HG03575 (cell line): Measurements from ENCODE around the gene GRAMD1B.
"Not testable (repeated sequence)": the region's sequence is repeated elsewhere in the genome, so short reads cannot be mapped to it uniquely, and the experiment has no call there.

ENCODE experiments used
- ATAC-seq: cut with Tn5 transposase; IDR thresholded peaks from one replicate; pipeline ENCODE4 v1.9.1; 2021; ENCODE audit not compliant: unreplicated experiment, insufficient number of reproducible peaks, low FRiP score; ENCODE audit errors: extremely low read depth

Gene GRAMD1B

DNA sequence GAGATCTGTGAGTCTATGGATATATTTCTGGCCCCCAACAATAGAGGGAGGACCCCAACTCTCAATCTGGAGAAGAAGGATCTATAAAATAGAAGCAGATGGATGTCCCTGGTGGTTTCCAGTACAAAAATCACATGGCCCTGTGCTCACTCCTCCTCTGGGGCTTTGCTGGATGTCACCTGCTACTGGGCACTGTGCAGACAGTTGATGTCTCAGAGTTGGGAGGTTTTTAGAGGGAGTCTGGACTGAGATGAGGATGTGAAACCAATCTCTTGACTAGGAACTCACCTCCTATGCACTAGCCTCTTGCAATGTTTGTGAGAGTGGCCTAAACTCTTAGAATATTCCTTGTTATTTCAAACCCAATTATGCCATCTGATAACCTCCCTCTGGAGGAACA is 117.1 kb downstream of the GRAMD1B start:
- peak; percentile 91 for ATAC-seq

DNA sequence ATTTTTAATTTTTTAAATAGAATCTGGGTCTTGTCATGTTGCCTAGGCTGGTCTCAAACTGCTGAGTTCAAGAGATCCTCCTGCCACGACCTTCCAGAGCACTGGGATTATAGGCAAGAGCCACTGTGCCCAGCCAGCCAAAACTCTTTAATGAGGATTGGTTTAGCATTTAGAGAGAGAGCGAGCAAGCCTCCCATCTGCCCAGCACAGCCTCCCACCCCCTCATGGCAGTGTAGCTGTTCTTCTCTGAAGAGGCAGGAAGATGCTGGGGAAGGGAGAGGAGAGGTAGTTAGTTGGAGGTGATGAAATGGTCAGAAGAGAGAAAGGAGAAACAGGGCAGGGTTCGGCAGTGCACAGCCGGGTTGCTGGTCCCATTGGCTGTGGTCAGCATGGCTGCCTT is 118.7 kb downstream of the GRAMD1B start:
- ATAC-seq: no peak

DNA sequence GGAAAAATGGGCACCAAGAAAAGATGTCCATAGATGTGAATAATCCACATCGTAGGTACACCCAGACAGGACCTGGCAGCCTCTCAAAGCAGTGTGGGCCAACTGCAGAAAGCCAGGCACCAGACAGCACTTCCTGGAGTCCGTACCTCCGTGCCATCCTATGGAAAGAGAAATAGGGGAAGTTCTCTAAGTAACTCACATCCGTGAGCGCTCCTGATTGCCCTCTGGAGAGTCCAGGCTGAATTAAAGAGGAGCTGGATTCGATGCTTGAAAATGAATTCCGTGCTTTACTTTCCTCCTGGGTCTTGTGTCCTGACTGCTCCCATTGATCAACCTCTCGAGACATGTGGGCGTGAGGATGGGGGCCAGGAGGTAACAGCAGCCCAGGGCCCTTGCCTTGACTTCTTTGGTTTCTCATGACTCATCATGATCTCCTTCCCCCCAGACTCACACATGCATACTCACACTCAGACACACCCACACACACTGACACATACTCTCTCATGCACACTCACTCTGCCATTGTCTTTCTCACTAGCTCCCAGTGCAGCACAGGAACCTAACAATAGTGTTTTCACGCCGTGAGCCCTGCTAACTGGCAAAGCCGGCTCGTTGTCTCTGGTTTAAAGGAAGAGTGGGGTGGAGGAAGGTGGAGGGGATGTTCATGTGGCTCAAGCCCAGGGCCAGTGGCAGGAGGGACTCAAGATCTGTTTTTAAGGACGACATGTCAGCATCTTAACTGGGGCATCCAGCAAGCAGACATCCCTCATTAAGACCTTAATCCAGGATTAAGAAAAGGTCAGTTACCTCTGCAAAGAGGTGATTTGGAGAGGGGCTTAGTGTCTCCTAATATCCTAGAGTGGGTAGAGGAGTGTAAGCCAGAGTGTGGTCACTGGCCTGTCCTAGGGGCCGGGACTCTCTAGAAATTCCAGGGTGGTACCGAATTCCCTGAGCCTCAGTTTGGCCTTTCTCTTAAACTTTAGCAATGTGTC is 120.2 kb downstream of the GRAMD1B start:
- no peak for ATAC-seq

DNA sequence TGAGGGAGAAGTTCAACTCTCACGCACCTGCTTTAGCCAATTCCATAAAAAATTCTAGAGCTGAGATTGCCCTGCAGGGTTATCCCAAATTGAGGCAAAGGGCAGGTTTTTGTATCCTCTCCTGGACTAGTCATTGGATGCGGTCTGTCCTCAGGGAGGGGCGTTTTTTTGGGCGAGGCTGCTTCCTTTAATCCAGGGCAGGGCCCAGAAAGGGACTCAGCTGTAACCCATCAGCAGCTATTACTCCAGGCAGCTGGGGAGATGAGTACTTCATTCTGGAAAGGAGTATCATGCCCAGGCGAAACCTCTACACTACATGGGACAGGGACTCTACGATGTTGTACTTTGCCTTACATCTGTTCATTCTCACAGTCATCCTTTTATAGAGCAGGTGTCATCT is 121.0 kb downstream of the GRAMD1B start:
- no peak for ATAC-seq

DNA sequence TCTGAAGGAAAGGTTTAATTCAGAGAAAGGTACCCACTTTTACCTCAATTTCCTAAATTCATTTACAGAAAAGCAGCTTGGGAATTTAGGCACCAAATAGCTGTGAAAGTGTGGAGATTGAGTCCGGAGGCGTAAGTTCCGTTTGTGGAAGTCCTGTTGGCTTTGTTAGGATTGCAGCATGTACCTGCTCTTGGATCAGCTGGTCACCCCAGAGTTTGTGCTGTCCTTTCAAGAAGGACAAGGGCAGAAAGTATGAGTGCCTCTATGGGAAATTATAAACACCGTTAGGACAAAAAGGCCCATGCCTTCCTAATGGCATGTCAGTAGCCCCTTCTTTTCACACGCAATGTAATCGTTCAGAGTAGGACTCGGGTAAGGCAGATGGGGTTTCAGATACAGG is 126.6 kb downstream of the GRAMD1B start:
- ATAC-seq: no peak

DNA sequence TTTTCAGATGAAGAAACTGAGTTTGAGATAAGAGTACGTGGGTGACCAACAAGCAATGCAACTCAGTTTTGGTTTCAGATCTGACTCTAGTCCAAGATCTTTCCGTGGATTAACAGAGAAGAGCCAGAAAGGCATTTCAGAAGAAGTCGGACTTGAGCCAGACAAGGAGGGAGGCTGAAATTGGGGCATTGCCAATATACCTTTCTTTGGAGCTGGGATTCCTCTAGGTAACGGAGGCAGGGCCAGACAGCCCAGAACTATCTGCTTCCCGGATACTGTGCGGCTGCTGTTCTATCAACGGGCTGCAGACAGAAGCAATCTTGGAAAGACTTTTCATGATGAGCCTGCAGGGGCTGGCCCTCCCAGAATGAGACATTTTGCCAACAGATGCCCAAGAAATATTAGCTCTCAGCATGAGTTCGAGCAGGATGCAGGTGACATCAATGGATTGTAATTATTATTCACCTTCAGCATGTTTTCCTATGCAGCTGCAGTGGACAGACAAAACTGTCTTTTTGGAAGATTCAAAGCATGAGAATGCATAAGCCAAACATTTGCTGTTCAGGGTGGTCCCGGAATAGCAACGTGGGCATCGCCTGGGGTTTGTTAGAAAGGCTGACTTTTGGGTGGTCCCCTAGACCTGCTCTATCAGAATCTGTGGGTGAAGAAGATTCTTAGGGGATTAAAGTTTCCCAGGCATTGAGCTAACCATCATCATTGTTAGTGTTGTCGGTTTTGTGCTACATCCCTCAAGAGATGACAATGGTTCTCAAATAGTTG is 128.7 kb downstream of the GRAMD1B start:
- no peak for ATAC-seq

DNA sequence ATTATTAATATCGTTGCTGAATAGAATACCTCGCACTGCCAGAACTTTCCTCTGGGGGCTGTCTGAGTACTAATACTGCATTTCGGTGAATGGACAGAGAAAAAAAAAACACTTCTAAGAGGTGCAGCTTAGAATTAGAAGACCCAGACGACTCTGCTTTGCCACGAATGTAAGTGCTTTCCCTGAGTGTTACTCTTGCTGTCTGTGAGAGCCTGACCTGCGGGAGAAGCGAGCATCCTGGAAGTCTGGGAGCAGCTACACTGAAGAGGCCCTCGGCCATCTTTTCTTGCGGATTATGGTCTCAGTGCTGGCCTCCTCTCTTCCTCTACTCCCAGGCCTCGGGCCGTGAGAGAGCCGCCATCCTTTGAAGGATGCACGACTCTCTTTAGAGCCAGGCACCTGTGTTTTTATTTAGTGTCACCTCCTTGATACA is 129.5 kb downstream of the GRAMD1B start:
- no peak for ATAC-seq

DNA sequence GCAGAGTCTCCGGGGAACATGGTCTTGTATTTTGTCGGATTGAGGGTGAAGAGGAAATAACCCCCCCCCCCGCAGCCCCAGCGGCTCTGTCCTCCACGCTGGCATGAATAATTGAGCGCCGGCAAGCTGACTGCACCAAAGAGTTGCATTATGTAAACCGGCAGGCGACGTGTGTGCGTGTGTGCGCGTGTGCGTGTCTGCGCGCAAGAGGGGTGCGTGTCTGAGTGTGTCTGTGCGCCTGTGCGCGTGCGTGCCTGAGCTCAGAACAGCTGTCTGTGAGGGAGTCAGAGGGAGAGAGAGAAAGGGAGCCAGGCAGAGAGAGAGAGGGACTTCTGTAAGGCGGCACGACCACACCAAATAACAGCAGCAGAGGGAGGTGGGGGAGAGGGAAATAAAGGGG is 129.9 kb downstream of the GRAMD1B start:
- no peak for ATAC-seq

DNA sequence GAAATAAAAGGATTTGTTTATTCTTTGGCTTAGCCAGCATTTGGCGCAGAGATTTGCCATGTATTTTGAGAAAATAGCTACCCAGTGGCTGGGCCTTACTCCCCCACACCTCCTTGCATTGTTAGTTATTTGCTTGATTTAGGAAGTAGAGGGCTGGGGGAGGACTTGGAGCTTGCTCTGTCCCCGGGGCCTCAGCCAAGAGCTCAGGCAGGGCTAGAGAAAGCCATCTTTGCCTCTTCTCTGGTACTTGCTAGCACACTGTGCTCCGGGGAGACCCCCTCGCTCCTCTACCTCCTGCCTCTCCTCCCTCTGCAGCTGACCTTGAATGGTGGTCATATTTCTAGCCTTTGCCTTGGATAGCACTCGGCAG is 131.3 kb downstream of the GRAMD1B start:
- ATAC-seq: no peak

DNA sequence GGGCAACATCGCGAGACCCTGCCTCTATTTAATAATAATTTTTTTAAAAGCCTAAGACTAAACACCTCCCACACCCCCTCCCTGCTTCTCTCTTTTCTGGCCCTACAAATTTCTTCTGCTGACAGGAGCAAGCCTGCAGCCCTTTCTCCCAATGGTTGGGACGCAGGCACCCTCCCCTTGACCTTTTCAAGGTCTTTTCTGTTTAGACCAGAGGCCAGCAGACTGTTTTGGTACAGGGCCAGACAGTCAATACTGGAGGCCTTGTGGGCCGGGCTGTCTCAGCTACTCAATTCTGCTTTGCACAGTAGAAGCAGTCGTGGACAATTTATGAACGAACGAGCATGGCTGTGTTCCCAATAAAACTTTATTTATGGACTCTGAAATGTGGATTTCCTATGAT is 132.1 kb downstream of the GRAMD1B start:
- no peak for ATAC-seq

DNA sequence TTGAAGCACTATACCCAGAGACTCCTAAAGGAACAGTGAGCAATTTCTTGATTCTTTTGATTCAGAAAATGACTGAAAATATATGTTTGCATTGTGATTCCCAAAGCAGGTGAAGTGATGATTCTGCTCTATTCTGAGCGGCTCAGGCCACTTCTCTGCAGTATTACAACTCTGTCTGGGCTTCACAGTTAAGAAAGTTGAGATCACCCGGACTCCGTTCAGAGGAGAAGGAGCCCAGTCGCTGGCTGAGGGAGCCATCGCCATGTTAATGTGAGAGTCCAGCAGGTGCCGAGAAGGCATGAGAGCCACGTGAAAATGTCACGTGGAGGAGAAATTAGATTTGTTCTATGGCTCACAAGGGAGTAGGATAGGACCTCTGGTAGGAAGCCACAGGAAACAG is 132.8 kb downstream of the GRAMD1B start:
- ATAC-seq: no peak

DNA sequence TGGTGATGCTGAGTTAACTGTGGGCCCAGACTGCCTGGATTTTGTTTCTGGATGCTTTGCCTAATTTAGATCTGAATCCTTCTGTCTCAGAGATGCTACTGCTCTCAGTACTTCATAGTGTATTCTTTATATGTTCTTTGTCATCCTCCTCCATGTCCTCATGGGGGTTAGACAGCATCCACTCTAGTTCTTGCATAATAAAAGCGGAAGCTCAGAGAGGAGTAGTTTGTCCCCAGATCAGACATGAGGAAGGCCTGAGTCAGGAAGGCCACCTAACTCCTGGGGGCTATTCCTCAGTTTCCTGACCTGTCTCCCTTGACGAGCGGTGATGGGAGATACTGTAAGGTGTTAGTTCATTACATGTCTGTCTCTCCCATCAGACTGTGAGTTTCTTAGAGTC is 134.2 kb downstream of the GRAMD1B start:
- no peak for ATAC-seq

DNA sequence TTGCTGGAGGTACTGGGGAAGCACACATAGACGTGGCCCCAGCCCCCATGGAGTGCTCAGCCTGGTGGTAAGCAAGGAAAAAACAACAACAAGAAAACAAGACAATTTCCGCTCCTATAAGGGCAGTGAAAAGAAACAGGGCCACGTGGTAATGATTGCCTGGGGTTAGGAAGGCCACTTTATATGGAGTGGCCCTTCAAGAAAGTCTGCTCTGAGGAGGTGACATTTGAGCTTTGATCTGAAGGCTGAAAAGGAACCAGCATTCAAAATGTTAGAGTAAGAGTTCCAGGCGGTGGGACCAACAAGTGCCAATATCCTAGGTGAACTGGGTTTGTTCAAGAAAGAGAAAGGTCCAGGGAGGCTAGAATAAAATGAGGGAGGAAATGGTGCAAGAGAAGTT is 136.8 kb downstream of the GRAMD1B start:
- ATAC-seq: no peak

DNA sequence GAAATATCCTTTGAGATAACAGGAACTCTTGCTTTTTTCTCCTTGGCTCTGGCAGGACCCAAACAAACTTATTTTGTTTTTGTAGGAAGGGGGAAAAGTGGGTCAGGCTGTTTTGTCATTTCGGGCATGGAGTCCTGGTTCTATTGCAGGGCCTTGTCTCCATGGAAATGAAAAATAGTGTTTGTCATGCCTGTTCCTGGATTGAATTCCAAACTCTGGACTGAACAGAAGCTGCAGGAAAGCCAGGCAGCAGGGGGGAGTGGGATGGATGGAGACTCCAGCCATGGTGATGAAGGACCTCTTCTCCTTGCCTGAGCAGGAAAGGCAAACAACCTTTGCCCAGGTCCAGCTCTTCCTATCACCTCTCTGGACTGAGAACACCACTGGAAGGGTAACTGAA is 137.4 kb downstream of the GRAMD1B start:
- no peak for ATAC-seq

DNA sequence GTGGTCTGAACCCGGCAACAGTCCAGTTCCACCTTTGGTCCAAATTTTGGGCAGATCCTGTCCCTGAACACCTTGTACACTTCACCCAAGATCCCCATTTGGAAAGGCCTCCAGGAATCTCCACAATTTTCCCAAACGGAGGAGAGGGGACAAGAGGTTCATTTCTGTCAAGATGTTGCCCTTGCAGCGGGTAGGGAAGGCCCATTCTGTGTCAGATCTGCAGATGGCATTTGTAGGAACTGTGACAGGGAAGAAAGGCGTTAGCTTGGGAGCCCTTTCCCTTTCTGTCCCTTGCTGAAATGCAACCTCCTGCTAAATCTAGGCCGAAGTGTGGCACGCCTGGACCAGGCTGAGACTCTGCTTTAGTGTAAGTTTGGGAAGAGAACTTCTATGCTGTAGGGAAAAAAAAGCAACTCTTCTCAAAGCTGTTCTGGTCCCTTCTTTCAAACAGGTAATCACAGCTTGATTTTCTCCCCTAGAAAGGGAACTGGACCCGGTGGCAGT is 138.3 kb downstream of the GRAMD1B start:
- no peak for ATAC-seq

DNA sequence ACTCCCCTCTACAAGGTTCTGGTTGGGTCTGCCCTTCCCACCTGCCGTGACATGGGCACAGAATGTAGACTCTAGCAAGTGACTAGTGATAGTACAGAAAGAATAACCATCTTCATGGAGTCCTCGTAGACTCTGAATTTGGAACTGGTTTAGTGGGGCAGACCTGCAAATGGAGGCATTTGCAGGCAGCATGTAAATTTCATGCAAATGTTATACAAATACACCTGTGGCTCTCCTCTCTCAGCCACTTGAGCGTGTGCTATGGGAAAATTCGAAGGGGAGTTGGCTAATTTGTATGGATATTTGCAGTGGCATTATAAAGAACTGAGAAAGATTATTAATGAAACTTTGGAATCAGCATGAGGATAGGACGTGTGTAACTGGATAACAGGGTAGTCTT is 139.3 kb downstream of the GRAMD1B start:
- no peak for ATAC-seq

DNA sequence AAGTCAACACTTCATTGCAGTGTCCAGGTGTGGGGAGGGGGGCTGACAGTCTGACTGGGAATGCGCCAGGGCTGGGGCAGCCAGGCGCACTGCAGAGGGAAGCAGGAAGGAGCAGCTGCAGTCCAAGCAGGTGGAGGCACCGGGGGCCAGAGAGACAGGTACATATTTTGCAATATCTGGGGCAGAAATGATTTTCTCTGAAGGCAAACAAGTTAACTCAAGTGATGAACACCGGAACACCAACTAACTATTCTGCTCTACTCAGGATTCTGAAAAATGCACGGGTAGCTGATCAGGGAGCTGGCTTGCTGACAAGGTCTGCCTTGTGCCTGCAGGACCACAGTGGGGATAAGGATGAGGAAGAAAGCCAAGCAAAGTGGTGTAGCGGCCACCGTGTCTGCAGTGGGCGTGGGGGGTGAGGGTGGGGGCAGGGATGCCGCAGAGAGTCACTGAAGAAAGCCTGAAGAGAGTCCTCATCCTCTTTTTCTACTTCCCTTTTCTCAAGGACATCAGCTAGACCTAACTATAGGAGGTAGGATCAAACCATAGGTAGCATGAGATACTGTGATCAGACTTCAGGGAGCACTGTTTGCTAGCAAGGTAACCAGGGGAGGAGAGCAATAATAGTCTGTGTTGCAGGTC is 141.0 kb downstream of the GRAMD1B start:
- ATAC-seq: no peak

DNA sequence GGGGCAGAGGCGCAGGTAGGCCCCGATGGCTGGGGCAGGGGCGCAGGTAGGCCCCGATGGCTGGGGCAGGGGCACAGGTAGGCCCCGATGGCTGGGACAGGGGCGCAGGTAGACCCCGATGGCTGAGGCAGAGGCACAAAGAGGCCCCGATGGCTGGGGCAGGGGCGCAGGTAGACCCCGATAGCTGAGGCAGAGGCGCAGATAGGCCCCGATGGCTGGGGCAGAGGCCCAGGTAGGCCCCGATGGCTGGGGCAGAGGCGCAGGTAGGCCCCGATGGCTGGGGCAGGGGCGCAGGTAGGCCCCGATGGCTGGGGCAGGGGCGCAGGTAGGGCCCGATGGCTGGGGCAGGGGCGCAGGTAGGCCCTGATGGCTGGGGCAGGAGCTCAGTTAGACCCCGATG is 142.7 kb downstream of the GRAMD1B start:
- ATAC-seq: not testable (repeated sequence)

DNA sequence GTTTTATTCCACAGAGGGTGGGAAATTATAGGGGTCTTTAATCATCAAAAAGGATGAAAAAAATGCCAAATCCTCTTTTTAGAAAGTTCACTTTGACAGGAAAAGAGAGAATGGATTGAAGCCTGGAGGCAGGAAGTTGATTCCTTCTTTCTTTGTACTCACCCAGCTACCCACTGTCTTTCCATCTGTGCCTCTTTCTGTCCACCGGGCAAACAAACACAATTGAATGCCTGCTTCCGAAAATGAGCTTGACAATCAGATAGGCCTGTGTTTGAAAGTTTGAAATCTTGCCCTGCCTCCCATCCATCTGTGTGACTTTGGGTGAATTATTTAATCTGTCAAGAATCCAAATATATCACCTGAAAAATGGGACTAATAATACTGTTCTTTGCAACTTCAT is 143.2 kb downstream of the GRAMD1B start:
- ATAC-seq: no peak
